ENCODE data around the gene PLAAT4.

PLAAT4 gene

GRCh38 chr11:63491636-63492372 lies 44.8 kb upstream of the PLAAT4 start:
- CTCF ChIA-PET, result no interaction called here
- no peak for TF ChIP-seq CTBP1 (IDR thresholded peaks at IDR 0.05; ENCODE audit: borderline replicate concordance)
- TF ChIP-seq FOXA1 (IDR thresholded peaks at IDR 0.05), result no peak
- no peak for TF ChIP-seq PKNOX1 (IDR thresholded peaks at IDR 0.05)
- no peak for DNase-seq (ENCODE audit: extremely low spot score)
- POLR2A ChIA-PET, result no interaction called here

- ChIA-PET CTCF (no interaction called here), POLR2A (no interaction called here)
- no peak for DNase-seq (ENCODE audit: extremely low spot score)
- TF ChIP-seq FOXM1 (IDR thresholded peaks at IDR 0.05; ENCODE audit: borderline replicate concordance) (no peak), PKNOX1 (IDR thresholded peaks at IDR 0.05) (no peak), NFRKB (IDR thresholded peaks at IDR 0.05) (no peak), ELF4 (IDR thresholded peaks at IDR 0.05) (no peak), SUZ12 (IDR thresholded peaks at IDR 0.05) (no peak), L3MBTL2 (conservative IDR thresholded peaks at IDR 0.05) (no peak), HDGF (IDR thresholded peaks at IDR 0.05; ENCODE audit: borderline replicate concordance) (no peak), ARNT (IDR thresholded peaks at IDR 0.05) (no peak), LEF1 (IDR thresholded peaks at IDR 0.05; ENCODE audit: borderline replicate concordance) (no peak), TARDBP (IDR thresholded peaks at IDR 0.05) (no peak), FOXK2 (IDR thresholded peaks at IDR 0.05) (no peak), CTBP1 (IDR thresholded peaks at IDR 0.05; ENCODE audit: borderline replicate concordance) (no peak), ZNF384 (IDR thresholded peaks at IDR 0.05) (no peak), BHLHE40 (IDR thresholded peaks at IDR 0.05; ENCODE audit: borderline replicate concordance) (no peak)
Measured at GRCh38 chr11:63492441-63492840, 44.2 kb upstream of the PLAAT4 start.

GRCh38 chr11:63493127-63493526 lies 43.5 kb upstream of the PLAAT4 start:
- no peak for DNase-seq (ENCODE audit: extremely low spot score)
- CTCF ChIA-PET, result no interaction called here
- TF ChIP-seq ARNT (IDR thresholded peaks at IDR 0.05), result no peak
- no peak for TF ChIP-seq BHLHE40 (IDR thresholded peaks at IDR 0.05; ENCODE audit: borderline replicate concordance)
- POLR2A ChIA-PET, result no interaction called here

GRCh38 chr11:63494975-63495374 lies 41.6 kb upstream of the PLAAT4 start:
- no peak for TF ChIP-seq CTBP1 (IDR thresholded peaks at IDR 0.05; ENCODE audit: borderline replicate concordance)
- TF ChIP-seq FOXM1 (IDR thresholded peaks at IDR 0.05; ENCODE audit: borderline replicate concordance), result no peak
- TF ChIP-seq LEF1 (IDR thresholded peaks at IDR 0.05; ENCODE audit: borderline replicate concordance), result no peak
- TF ChIP-seq L3MBTL2 (conservative IDR thresholded peaks at IDR 0.05), result no peak
- no peak for TF ChIP-seq SP1 (IDR thresholded peaks at IDR 0.05)
- no peak for TF ChIP-seq NFRKB (IDR thresholded peaks at IDR 0.05)
- no peak for TF ChIP-seq BHLHE40 (IDR thresholded peaks at IDR 0.05; ENCODE audit: borderline replicate concordance)
- TF ChIP-seq HDGF (IDR thresholded peaks at IDR 0.05; ENCODE audit: borderline replicate concordance), result no peak
- TF ChIP-seq ELF4 (IDR thresholded peaks at IDR 0.05), result no peak
- TF ChIP-seq ARNT (IDR thresholded peaks at IDR 0.05), result no peak
- TF ChIP-seq FOXA1 (IDR thresholded peaks at IDR 0.05), result no peak
- no peak for TF ChIP-seq FOXK2 (IDR thresholded peaks at IDR 0.05)
- no peak for TF ChIP-seq PKNOX1 (IDR thresholded peaks at IDR 0.05)
- TF ChIP-seq SUZ12 (IDR thresholded peaks at IDR 0.05), result no peak
- no peak for TF ChIP-seq TARDBP (IDR thresholded peaks at IDR 0.05)
- TF ChIP-seq ZNF384 (IDR thresholded peaks at IDR 0.05), result no peak
- ChIA-PET CTCF (no interaction called here), POLR2A (no interaction called here)
- DNase-seq (ENCODE audit: extremely low spot score), result no peak

- POLR2A ChIA-PET, result no interaction called here
- CTCF ChIA-PET, result no interaction called here
- TF ChIP-seq LEF1 (IDR thresholded peaks at IDR 0.05; ENCODE audit: borderline replicate concordance) (no peak), PKNOX1 (IDR thresholded peaks at IDR 0.05) (no peak), FOXA1 (IDR thresholded peaks at IDR 0.05) (no peak), SUZ12 (IDR thresholded peaks at IDR 0.05) (no peak), FOXK2 (IDR thresholded peaks at IDR 0.05) (no peak), ARNT (IDR thresholded peaks at IDR 0.05) (no peak), HDGF (IDR thresholded peaks at IDR 0.05; ENCODE audit: borderline replicate concordance) (no peak), ELF4 (IDR thresholded peaks at IDR 0.05) (no peak), L3MBTL2 (conservative IDR thresholded peaks at IDR 0.05) (no peak), FOXM1 (IDR thresholded peaks at IDR 0.05; ENCODE audit: borderline replicate concordance) (no peak)
- DNase-seq (ENCODE audit: extremely low spot score), result no peak
Measured at GRCh38 chr11:63499874-63500273, 36.7 kb upstream of the PLAAT4 start.

GRCh38 chr11:63501236-63501635 lies 35.4 kb upstream of the PLAAT4 start:
- CTCF ChIA-PET, result no interaction called here
- no peak for TF ChIP-seq TARDBP (IDR thresholded peaks at IDR 0.05)
- no peak for TF ChIP-seq FOXM1 (IDR thresholded peaks at IDR 0.05; ENCODE audit: borderline replicate concordance)
- no peak for TF ChIP-seq HDGF (IDR thresholded peaks at IDR 0.05; ENCODE audit: borderline replicate concordance)
- no peak for TF ChIP-seq SP1 (IDR thresholded peaks at IDR 0.05)
- TF ChIP-seq L3MBTL2 (conservative IDR thresholded peaks at IDR 0.05), result no peak
- TF ChIP-seq FOXK2 (IDR thresholded peaks at IDR 0.05), result no peak
- no peak for TF ChIP-seq SUZ12 (IDR thresholded peaks at IDR 0.05)
- no peak for TF ChIP-seq ARNT (IDR thresholded peaks at IDR 0.05)
- TF ChIP-seq NFRKB (IDR thresholded peaks at IDR 0.05), result no peak
- TF ChIP-seq ELF4 (IDR thresholded peaks at IDR 0.05), result no peak
- no peak for TF ChIP-seq FOXA1 (IDR thresholded peaks at IDR 0.05)
- TF ChIP-seq CTBP1 (IDR thresholded peaks at IDR 0.05; ENCODE audit: borderline replicate concordance), result no peak
- TF ChIP-seq BHLHE40 (IDR thresholded peaks at IDR 0.05; ENCODE audit: borderline replicate concordance), result no peak
- TF ChIP-seq LEF1 (IDR thresholded peaks at IDR 0.05; ENCODE audit: borderline replicate concordance), result no peak
- no peak for TF ChIP-seq PKNOX1 (IDR thresholded peaks at IDR 0.05)
- no peak for TF ChIP-seq ZNF384 (IDR thresholded peaks at IDR 0.05)
- DNase-seq (ENCODE audit: extremely low spot score), result no peak
- POLR2A ChIA-PET, result no interaction called here
